GM19452 (cell line): ENCODE measurements around the gene MAP3K20.
"Not testable (repeated sequence)": the region's sequence is repeated elsewhere in the genome, so short reads cannot be mapped to it uniquely, and the experiment has no call there.

Experiments used
- ATAC-seq: cut with Tn5 transposase; IDR thresholded peaks from one replicate; pipeline ENCODE4 v1.9.1; 2021; ENCODE audit not compliant: unreplicated experiment

The MAP3K20 gene

DNA sequence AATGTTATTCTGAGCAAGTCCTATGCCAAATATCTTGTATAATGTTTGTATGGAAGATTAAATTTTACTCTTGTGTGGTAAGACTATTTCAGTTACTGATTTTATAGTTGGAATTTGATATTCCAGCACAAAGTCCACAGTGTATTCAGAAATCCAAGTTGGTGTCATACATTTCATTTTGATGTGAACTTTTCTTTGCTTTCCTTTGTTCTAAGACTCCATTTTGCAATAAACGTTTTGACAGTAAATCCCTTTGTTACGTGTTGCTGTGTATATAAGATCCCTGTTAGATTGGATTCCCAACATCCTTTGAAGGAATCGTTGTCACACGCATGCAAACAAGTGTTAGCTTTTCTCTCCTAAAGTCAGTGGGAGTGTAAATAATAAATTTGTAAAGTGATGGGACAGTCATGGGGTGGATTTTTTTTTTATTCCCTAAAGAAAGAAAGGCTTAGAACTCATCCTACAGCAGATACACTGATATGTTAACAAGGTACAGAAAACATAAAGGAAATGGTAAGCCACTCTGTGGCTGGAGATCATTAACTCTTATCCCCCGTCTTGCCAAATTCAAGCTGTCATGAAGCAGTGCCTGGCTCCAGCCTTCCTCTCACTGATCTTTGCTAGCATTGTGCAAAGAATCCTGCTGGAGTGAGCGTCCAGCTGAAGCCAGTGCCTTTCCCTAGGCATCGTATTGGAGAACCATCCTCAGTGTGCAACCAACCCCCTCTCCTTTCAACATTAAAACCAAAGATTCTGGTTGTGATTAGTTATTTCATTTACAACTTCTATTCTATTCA is 151.5 kb downstream of the MAP3K20 start:
- ATAC-seq, result no peak

DNA sequence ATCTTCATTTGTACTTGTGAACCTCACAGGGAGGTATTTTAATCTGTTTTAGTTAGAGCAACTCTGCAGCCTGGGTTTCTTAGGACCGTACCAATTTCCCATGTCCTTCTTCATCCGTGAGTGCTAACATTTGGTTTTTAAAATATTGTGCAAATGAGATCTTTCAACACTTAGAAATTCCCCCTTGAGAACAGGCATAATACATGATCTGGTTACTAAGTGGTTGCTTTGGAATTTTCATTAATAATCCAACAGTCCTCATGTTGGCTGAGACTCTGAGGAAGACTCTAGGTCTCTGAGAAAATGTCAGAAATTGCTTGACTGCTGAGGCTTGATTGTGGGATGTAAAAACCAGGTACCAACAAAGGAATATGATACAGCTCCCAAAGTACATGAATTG is 153.4 kb downstream of the MAP3K20 start:
- no peak for ATAC-seq

GRCh38 chr2:173230181-173230580 is 154.5 kb downstream of the MAP3K20 start:
- no peak for ATAC-seq

DNA sequence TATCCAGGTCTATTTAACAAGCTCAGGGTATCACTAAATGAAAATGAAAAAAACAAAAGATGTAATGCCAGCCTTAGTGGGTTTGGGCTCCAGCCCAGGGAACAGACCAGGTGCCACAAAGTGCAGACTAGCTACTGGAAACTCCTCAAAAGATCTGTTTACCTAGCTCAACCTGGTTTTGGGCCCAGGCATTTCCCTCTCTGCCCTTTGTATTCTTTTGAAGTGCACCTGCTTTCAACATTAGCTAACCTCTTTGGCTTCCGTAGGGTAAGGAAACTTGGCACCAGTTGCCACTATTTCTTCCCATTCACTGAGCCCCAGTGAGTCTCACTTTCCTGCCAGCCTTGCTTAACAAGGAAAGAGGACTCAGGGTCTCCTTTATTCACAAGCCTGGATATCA is 155.4 kb downstream of the MAP3K20 start:
- ATAC-seq, result no peak

DNA sequence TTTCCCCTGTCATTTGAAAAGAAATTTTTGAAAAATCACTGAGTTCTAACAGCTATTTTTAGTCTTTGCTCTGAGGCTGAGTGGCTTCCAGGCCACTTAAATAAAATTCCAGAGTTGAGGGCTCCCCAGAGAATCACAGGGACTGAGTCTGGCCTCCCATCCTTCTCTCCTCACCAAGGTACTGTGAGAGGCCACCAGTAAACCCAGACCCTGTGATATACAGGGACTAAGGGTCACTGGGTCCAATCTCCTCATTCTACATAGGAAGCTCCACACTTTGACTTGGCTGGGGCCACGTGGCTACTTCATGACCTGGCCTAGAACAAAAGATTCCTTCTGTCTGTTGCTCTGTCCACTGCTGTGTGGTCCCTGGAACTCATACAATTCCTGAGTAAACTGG is 155.8 kb downstream of the MAP3K20 start:
- no peak for ATAC-seq

DNA sequence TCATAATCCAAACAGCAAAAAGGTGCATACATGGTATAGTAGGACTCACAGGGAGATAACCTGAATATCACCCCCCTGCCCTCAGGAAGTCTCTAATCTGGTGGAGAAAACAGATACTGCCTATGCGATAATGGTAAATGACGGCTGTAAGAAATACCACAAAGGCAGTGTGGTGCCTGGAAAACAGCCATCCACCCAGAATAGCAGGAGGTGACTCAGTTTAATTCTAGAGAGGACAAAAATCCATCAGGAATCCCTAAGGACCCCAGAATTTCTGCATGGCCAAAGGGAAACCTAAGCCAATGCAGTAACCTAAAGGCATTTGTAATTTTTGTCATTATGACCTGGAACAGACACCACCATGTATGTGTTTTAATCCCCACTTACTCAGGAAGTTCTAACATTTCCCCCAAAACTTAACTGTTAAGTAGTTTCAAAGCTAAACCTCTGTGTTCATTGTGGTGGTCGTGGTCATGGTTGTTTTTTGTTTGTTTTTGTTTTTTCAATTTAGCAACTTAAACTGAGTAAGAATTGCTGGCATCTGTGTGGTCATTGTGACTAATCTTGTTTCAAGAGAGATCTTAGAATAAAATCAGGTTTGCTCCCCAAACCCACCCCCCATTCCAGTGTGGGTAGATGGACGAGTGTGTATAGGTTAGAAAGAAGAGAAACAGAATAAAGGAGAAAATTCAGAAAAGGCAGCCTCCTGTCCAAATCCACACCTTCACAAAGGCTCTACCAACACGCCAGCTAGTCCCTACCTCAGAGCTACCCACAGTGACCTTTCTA is 157.5 kb downstream of the MAP3K20 start:
- no peak for ATAC-seq

- ATAC-seq, result no peak
Measured at GRCh38 chr2:173235947-173236803, 160.5 kb downstream of the MAP3K20 start.

GRCh38 chr2:173238385-173238784 is 162.7 kb downstream of the MAP3K20 start:
- ATAC-seq, result no peak

DNA sequence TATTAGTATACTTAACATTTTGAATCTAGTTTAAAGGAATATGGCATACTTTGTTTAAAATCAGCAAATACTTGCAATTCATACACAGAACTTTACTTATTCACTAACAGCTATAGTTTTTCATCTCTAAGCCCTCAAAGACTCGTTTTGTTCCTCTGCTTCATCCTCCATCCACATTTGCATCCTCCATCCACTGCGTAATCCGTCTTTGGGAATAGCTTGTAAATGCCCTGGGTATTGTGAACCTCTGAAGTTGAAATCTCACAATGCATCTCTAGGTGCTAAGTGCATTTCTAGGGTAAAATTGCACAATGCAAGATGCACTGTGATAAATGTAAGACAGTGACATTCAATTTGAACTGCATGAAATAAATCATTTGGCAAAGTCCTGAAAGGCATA is 163.2 kb downstream of the MAP3K20 start:
- ATAC-seq, result no peak

GRCh38 chr2:173239644-173240043 is 164.0 kb downstream of the MAP3K20 start:
- peak; percentile 98 for ATAC-seq

DNA sequence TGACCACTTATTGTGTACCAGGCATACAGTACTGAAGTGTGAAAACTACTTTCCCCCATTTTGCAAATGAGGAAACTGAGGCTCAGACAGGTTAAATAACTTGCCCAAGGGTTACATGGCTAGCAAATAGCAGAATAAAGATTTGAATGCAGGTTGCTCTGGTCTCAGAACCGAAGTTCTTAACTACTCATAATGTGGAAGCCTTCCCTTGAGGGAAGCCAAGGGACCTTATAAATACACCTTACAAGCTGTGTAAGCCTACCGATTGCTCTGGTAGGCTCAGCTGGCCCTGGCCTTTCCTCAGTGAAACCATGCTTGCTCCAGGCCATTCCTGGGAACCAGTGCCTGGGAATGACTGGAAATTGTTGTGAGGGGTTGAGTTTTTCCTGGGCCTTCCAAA is 164.4 kb downstream of the MAP3K20 start:
- ATAC-seq, result peak; percentile 27

DNA sequence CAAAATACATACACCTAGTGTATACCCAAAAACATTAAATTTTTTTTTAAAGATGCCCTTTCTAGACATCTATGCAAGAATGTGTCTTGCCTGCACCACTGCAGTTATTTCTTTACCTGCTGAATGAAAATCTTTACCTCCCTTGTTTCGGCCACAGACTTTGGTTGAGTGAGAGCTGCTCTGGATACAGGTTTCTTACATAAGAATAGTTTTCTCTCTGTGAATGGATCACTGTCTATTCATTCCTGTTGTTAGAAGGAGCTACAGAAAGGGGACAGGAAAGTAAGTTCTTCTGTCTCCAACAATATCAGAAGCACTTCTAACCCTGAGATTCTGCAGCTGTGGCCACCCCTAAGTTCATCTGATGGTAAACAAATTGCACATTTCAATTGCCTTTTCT is 166.0 kb downstream of the MAP3K20 start:
- no peak for ATAC-seq

- no peak for ATAC-seq
Measured at GRCh38 chr2:173247156-173247555, 171.5 kb downstream of the MAP3K20 start.

- ATAC-seq, result no peak
Measured at GRCh38 chr2:173248381-173248780, 172.7 kb downstream of the MAP3K20 start.

DNA sequence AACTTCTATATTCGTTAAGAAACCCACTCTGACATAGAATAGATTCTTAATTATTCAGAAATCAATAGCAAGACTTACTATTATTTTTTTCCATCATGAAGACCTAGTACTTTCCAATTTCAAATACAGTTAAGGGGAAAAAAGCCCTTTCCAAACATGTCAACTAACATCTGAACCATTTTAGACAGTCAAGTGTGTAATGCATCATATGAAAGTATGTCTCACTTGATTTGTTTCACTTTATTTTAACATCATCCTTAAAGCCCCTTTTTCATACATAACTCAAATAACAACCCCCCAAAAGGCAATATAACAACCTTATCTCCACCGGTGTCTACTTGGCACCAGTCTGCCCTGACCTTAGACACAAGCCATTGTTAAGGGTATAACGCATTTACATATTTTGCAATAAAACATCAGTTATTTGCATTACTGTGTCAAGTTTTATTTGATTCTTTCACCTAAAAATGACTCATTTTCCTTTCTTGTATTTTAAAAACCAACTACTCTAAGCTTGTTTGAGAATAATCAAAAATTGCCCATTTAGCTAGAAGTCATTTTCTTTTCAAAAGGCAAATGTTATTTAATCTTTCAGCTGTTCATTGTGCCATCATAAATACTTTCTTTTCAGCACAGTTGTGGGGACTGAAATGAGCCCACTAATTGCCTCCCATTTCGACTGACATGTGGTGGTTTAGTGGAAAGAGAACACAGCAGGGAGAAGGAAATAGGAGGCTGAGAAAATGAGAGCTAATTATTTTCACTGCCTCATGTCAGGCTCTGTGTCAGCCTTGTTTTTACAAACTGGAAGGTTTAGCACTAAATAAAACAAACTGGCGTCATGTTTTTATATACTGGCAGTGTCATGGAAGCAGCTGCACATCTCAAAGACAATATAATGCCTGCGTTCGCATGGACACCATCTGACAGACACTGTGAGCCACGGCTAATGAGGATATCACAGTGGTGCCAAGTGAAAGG is 174.3 kb downstream of the MAP3K20 start:
- ATAC-seq, result no peak

GRCh38 chr2:173251225-173251624 is 175.6 kb downstream of the MAP3K20 start:
- no peak for ATAC-seq

- no peak for ATAC-seq
Measured at GRCh38 chr2:173252581-173252980, 176.9 kb downstream of the MAP3K20 start.

GRCh38 chr2:173254659-173255058 is 179.0 kb downstream of the MAP3K20 start:
- ATAC-seq, result no peak

DNA sequence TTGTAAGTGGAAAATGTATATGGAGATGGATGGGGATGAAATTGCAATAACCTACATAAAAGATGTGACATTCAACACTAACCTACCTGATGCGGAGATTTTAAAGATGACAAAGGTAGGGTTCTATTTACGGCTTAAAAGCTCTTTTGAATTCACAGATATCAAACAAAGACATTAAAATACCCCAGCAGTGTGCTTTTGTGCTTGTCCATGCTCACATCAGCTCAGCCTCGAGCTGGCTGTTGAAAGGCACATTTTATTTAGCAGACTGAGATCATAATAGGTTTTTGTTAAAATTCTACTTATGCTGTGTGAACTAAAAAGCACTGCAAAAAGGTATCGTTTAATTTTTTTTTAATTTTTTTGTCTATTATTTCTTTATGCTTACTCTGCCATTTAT is 183.1 kb downstream of the MAP3K20 start:
- ATAC-seq, result no peak

GRCh38 chr2:173262356-173262755 is 186.7 kb downstream of the MAP3K20 start:
- not testable (repeated sequence) for ATAC-seq
